Fibroblast of lung (primary cell): ENCODE data around the gene RBM20. TPM values are rescaled to one million over a fixed set of nuclear protein-coding genes. Genes with fewer than 3 reads are reported as not detected.

Experiments
- DNase-seq, 2 donors: peaks; one replicate each; pipeline versions ENCODE4 v3.0.0 to v3.0.0-alpha.2; 2010; ENCODE audit warnings: low read depth in 2 of 2
- H2AFZ ChIP-seq: 2 replicates; pipeline ENCODE4 v1.5.1; 2012; ENCODE audit warnings: low read length, control low read depth, inconsistent platforms
- H3K27ac ChIP-seq: 2 replicates; pipeline ENCODE4 v1.5.1; 2011; ENCODE audit warnings: low read length, control low read depth; ENCODE audit not compliant: insufficient read depth
- H3K27me3 ChIP-seq: 2 replicates; pipeline ENCODE4 v1.5.1; 2011; ENCODE audit warnings: mild to moderate bottlenecking, low read length; ENCODE audit not compliant: control insufficient read depth, insufficient read depth
- H3K36me3 ChIP-seq: 2 replicates; pipeline ENCODE4 v1.5.1; 2011; ENCODE audit warnings: low read length; ENCODE audit not compliant: control insufficient read depth, insufficient read depth
- H3K4me1 ChIP-seq: 2 replicates; pipeline ENCODE4 v1.5.1; 2011; ENCODE audit warnings: low read length; ENCODE audit not compliant: control insufficient read depth, insufficient read depth; ENCODE audit errors: extremely low read depth
- H3K4me2 ChIP-seq: 2 replicates; pipeline ENCODE4 v1.5.1; 2011; ENCODE audit warnings: low read length, control low read depth; ENCODE audit not compliant: insufficient read depth; ENCODE audit errors: extremely low read depth
- H3K4me3 ChIP-seq, 4 experiments: fragments of 200-600 bp in 1 of 4; sonication (generic) in 1 of 4; replicated peaks in 1 of 4; 2 replicates each; pipeline ENCODE4 v1.5.1; 2011 to 2016; ENCODE audit warnings: low read length in 4 of 4, low read depth in 3 of 4, mild to moderate bottlenecking in 3 of 4, control low read depth in 2 of 4, inconsistent platforms in 1 of 4, mixed read lengths in 1 of 4; ENCODE audit not compliant: insufficient read depth in 1 of 4; ENCODE audit errors: control extremely low read depth in 1 of 4
- H3K79me2 ChIP-seq: 2 replicates; pipeline ENCODE4 v1.5.1; 2012; ENCODE audit warnings: mild to moderate bottlenecking, low read length, inconsistent platforms; ENCODE audit not compliant: control insufficient read depth, insufficient read depth
- H3K9ac ChIP-seq: 2 replicates; pipeline ENCODE4 v1.5.1; 2011; ENCODE audit warnings: mild to moderate bottlenecking, low read length, control low read depth; ENCODE audit not compliant: insufficient read depth
- H3K9me3 ChIP-seq: 2 replicates; pipeline ENCODE4 v1.5.1; 2012; ENCODE audit warnings: low read depth, low read length; ENCODE audit not compliant: control insufficient read depth, insufficient read depth
- H4K20me1 ChIP-seq: 2 replicates; pipeline ENCODE4 v1.5.1; 2011; ENCODE audit warnings: low read length; ENCODE audit not compliant: control insufficient read depth, insufficient read depth; ENCODE audit errors: extremely low read depth
- CTCF ChIP-seq, 2 donors: IDR thresholded peaks in 1 of 2; conservative IDR thresholded peaks in 1 of 2; 1 replicate in 1 of 2; 2 replicates in 1 of 2; pipeline ENCODE4 v1.5.1; 2011 to 2012; ENCODE audit warnings: low read length in 2 of 2, control low read depth in 1 of 2, inconsistent platforms in 1 of 2, low read depth in 1 of 2, mild to moderate bottlenecking in 1 of 2
- EZH2 ChIP-seq: IDR thresholded peaks from 2 replicates; pipeline ENCODE4 v1.5.1; 2012; ENCODE audit warnings: low read length, control low read depth, mild to moderate bottlenecking; ENCODE audit errors: missing control alignments
- polyA plus RNA-seq, 2 donors: library from polyadenylated mRNA; depleted of rRNA in 1 of 2; stranded (reverse) in 1 of 2; unstranded in 1 of 2; fragments of >200 nt; gene quantifications; 2 replicates each; pipeline ENCODE4 v1.2.1, GENCODE V29; 2011 to 2012; ENCODE audit warnings: missing spikeins in 1 of 2
- total RNA-seq: library from RNA; depleted of rRNA; stranded (reverse); fragments of >200 nt; gene quantifications from 2 replicates; pipeline ENCODE4 v1.2.1, GENCODE V29; 2014

The RBM20 gene
- total and polyA plus RNA-seq, 2 donors (not counting 1 experiment from before 2014, with no cell fraction given) = under 0.01 to 0.05 TPM

GRCh38 chr10:110863361-110863760 lies 219.2 kb downstream of the RBM20 start:
- H3K27me3 ChIP-seq = no peaks in the 10 kb centered on the region
- no peak overlapping the region for H3K4me2 ChIP-seq
- H3K4me3 ChIP-seq = no peak overlapping the region
- no peaks in the 10 kb centered on the region for H3K9me3 ChIP-seq
- no peaks in the 10 kb centered on the region for H3K79me2 ChIP-seq
- no peak for DNase-seq
- no peak overlapping the region for H2AFZ ChIP-seq
- H3K9ac ChIP-seq = no peak overlapping the region
- H3K4me1 ChIP-seq = peaks cover 8% of the 10 kb centered on the region
- TF ChIP-seq EZH2 (no peak), CTCF (conservative IDR thresholded peaks at IDR 0.05 in 1 of 2, IDR thresholded peaks at IDR 0.05 in 1 of 2; ENCODE audit: low read depth in 1 of 2, low read length in 2 of 2) (no peak)
- H4K20me1 ChIP-seq = no peaks in the 10 kb centered on the region
- no peaks in the 10 kb centered on the region for H3K36me3 ChIP-seq
- no peak overlapping the region for H3K27ac ChIP-seq

- Histone ChIP-seq H3K79me2 (no peaks in the 10 kb centered on the region), H3K27me3 (no peaks in the 10 kb centered on the region), H3K4me3 (no peak overlapping the region), H4K20me1 (no peaks in the 10 kb centered on the region), H2AFZ (no peak overlapping the region), H3K4me2 (no peak overlapping the region), H3K4me1 (peaks cover 8% of the 10 kb centered on the region), H3K36me3 (no peaks in the 10 kb centered on the region), H3K27ac (no peak overlapping the region), H3K9ac (no peak overlapping the region), H3K9me3 (no peaks in the 10 kb centered on the region)
- TF ChIP-seq CTCF (conservative IDR thresholded peaks at IDR 0.05 in 1 of 2, IDR thresholded peaks at IDR 0.05 in 1 of 2; ENCODE audit: low read depth in 1 of 2, low read length in 2 of 2) (no peak), EZH2 (no peak)
- DNase-seq = no peak
Observed at GRCh38 chr10:110863956-110864355, 219.8 kb downstream of the RBM20 start.

GRCh38 chr10:110864662-110865140 lies 220.6 kb downstream of the RBM20 start:
- no peak overlapping the region for H3K4me3 ChIP-seq
- peaks cover 5% of the 10 kb centered on the region for H3K4me1 ChIP-seq
- H3K27me3 ChIP-seq = no peaks in the 10 kb centered on the region
- TF ChIP-seq EZH2 = no peak
- no peak for TF ChIP-seq CTCF (conservative IDR thresholded peaks at IDR 0.05 in 1 of 2, IDR thresholded peaks at IDR 0.05 in 1 of 2; ENCODE audit: low read depth in 1 of 2, low read length in 2 of 2)
- H3K9ac ChIP-seq = no peak overlapping the region
- H3K27ac ChIP-seq = no peak overlapping the region
- peak overlapping the region; percentile 75 for H3K4me2 ChIP-seq
- no peaks in the 10 kb centered on the region for H4K20me1 ChIP-seq
- peak overlapping the region; percentile 72 for H2AFZ ChIP-seq
- H3K79me2 ChIP-seq = no peaks in the 10 kb centered on the region
- no peaks in the 10 kb centered on the region for H3K9me3 ChIP-seq
- no peaks in the 10 kb centered on the region for H3K36me3 ChIP-seq
- no peak for DNase-seq
